Astrocyte of the spinal cord (primary cell): ENCODE results near the gene ATPAF1.

ENCODE experiments used
- DNase-seq: peaks from one replicate; pipeline ENCODE4 v3.0.0; 2011; ENCODE audit warnings: low read depth, low spot score
- H3K4me3 ChIP-seq: 2 replicates; pipeline ENCODE4 v1.5.1; 2011; ENCODE audit warnings: low read depth, mild to moderate bottlenecking, low read length, moderate library complexity
- in situ Hi-C: cut with HindIII; loops from 2 replicates; pipeline ENCODE4 v1.10.0; 2017; ENCODE audit warnings: low sequenced_read_pairs
- TF ChIP-seq, protein P1 (sequence below): IDR thresholded peaks from 2 replicates; pipeline ENCODE4 v1.5.1; 2012; ENCODE audit warnings: low read depth, mild to moderate bottlenecking, low read length, inconsistent platforms

Gene ATPAF1

DNA sequence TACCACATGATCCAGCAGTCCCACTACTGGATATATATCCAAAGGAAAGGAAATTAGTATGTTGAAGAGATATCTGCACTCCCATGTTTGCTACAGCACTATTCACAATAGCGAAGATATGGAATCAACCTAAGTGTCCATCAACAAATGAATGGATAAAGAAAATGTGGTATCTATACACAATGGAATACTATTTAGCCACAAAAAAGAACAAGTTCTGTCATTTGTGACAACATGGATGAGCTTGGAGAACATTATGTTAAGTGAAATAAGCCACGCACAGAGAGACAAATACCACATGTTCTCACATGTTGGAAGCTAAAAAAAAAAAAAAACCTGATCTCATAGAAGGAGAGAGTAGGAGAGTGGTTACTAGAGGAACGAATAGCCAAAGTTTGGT is 17.7 kb downstream of the ATPAF1 start:
- TF ChIP-seq, protein P1, sequence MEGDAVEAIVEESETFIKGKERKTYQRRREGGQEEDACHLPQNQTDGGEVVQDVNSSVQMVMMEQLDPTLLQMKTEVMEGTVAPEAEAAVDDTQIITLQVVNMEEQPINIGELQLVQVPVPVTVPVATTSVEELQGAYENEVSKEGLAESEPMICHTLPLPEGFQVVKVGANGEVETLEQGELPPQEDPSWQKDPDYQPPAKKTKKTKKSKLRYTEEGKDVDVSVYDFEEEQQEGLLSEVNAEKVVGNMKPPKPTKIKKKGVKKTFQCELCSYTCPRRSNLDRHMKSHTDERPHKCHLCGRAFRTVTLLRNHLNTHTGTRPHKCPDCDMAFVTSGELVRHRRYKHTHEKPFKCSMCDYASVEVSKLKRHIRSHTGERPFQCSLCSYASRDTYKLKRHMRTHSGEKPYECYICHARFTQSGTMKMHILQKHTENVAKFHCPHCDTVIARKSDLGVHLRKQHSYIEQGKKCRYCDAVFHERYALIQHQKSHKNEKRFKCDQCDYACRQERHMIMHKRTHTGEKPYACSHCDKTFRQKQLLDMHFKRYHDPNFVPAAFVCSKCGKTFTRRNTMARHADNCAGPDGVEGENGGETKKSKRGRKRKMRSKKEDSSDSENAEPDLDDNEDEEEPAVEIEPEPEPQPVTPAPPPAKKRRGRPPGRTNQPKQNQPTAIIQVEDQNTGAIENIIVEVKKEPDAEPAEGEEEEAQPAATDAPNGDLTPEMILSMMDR, result no peak
- no peak for DNase-seq
- in situ Hi-C loops, result no loop called here
- no peak overlapping the region for H3K4me3 ChIP-seq

DNA sequence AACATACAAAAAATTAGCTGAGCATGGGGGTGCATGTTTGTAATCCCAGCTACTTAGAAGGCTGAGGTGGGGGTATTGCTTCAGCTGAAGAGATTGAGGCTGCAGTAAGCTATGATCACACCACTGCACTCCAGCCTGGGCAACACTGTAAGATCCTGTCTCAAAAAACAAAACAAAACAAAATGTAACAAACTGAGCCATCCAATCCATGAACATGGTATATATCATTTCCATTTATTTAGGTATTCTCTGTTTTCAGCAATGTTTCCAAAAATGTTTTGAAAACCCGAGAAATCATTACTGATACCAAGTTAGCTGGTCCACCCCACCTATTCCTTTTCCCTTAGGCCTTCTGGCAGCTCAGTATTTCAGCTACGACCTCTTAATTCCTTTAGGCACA is 18.4 kb downstream of the ATPAF1 start:
- TF ChIP-seq, protein P1, result no peak
- in situ Hi-C loops, result no loop called here
- no peak for DNase-seq
- no peak overlapping the region for H3K4me3 ChIP-seq

DNA sequence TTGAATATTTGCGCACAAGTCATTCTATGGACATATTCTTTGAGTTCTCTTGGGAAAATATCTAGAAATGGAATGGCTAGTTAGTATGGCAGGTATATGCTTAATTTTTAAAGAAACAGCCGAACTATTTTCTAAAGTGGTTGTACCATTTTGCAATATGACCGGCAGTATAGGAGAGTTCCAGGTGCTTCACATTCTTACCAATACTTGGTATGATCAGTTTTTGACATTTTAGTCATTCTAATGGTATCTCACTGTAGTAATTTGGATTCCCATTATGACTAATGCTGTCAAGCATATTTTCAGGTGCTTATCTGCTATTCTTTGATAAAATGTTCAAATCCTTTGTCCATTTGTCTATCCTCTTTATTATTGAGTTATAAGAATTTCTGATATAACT is 20.6 kb downstream of the ATPAF1 start:
- no peak for DNase-seq
- TF ChIP-seq, protein P1, result no peak
- H3K4me3 ChIP-seq, result no peak overlapping the region
- in situ Hi-C loops, result no loop called here

DNA sequence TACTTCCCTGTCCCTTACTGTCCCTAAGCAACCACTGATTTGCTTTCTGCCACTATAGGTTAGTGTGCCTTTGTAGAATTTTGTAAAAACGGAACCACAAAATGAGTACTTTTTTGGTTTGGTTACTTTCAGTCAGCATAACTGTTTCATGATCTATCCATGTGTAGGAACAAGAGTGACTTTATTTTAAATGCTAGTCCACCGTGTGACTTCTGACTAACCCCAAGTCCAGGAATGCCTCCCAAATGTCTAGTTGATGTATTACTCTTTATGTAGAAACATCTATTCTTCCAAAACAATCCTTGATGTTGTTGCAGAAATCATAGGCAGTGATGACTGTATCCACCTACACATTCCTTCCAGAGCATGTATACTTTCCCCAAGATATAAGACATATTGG is 21.3 kb downstream of the ATPAF1 start:
- no peak for DNase-seq

DNA sequence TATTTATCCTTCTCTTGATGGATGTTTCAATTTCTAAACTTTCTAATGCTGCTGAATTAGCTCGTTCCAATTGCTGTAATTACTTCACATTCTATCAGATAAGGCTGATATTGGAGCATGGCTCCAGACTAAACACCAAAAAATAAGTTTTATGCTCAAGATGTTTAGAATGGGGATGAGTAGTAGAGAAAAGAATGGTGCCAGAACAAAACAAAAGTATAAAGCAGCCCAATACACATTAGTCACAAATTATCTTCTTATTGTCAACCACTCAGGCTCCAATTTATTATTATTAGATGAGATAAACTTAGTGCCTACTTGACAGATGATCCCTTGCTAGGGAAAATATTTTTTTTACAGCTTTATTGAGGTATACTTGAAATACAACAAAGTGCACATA is 21.8 kb downstream of the ATPAF1 start:
- H3K4me3 ChIP-seq, result no peak overlapping the region
- in situ Hi-C loops, result no loop called here
- DNase-seq, result no peak
- TF ChIP-seq, protein P1, result no peak

More for the DNA sequence above, 21.3 kb downstream of the ATPAF1 start:
- in situ Hi-C loops, result no loop called here
- TF ChIP-seq, protein P1, result no peak
- H3K4me3 ChIP-seq, result no peak overlapping the region

DNA sequence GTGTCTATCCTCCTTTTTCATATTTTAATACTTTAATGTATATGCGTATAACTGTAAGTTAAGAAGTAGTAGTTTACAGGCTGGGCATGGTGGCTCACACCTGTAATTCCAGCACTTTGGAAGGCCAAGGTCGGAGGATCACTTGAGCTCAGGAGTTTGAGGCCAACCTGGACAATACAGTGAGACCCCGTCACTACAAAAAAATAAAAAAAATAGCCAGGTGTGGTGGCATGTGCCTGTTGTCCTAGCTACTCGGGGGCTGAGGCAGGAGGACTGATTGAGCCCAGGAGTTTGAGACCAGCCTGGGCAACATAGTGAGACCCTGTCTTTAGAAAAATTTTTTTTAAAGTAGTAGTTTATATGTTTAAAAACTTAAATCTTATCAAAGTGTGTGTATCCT is 22.3 kb downstream of the ATPAF1 start:
- TF ChIP-seq, protein P1, result no peak
- H3K4me3 ChIP-seq, result no peak overlapping the region
- no peak for DNase-seq
- in situ Hi-C loops, result no loop called here

DNA sequence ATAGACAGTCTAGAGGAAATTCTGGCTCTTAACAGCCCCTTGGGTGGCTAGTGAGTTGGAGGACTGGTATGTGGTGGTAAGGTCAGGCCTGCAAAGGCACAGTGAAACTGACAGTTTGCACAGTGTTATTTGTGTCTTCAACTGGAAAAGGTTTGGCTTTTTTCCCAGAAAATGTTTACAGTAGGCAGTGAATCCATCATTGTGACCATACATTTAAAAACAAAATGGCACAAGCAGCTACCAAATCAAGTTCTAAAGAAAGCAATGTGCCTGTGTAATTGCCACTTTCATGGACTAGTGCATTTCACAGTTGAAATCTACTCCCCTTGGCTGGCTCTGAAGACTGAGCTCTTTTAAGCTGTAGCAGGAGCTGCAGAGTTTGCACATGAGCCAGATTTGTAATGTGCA is 24.8 kb downstream of the ATPAF1 start:
- H3K4me3 ChIP-seq, result no peak overlapping the region
- peak; percentile 84 for DNase-seq
- in situ Hi-C loops, result no loop called here
- TF ChIP-seq, protein P1, result no peak
